Stimulated activated CD8-positive, alpha-beta memory T cell treated with anti-CD3 and anti-CD28 coated beads, Interleukin-4, amount 100 ng/mL, for 1 hour (primary cell): ENCODE data around the gene YOD1.

Experiments used
- DNase-seq, 2 donors: peaks; one replicate each; pipeline ENCODE4 v3.0.0-alpha.2; 2020; ENCODE audit warnings: low read depth in 2 of 2, low spot score in 1 of 2

The YOD1 gene

DNA sequence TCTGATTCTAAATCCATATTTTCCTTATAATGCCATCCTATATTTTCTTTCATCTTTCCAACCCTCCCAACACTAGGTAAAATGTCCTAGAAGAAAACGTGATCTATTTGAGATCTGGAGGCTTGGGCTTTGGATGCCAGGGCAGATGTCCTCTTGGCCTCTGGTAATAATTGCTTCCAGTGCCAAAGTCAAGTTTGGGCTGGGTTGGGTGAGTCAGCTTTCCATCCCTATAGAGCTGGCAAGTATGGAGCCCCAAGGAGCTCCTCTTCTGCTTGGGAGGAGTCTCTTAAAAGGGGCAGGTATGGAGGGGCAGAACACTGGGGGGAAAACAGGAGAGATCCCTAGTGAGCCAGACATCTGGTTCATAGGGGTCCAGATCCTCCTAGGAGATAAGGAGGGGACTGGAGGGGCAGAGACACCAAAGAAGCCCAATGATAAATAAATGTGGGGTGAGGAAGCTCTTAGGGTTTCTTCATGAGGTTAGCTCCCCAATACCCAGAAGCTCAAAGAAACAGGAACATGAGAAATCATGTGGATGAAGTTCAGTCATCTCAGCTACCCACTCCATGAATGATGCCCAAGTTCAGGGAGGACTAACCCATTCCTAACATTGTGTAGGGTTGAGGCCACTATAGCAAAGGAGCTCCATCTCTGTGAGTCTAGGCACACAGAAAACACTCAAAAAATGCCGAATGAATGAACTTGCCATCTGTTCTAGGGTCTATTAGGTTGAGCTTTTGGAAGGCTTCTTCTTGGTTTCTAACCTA lies 21.9 kb downstream of the YOD1 start:
- no peak for DNase-seq

DNA sequence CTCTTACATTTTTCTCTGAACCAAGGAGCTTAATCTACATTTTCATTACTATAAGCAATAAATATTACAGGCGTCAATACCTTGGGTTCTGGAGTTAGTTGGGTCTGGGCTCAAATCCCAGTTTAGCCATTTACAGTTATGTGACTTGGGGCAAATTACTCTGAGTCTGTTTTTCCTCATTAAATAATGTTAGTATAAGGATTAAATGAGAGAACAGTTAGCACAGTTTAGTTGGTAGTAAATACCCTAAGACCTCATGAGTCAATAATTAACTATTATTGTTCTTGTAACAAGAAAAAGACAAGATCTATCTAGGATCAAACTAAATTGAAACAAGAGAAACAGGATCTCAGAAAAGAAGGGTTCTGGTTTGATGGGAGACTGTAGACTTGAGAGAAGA lies 23.1 kb downstream of the YOD1 start:
- DNase-seq: no peak

- DNase-seq: no peak
Measured at GRCh38 chr1:207027206-207027777, 23.7 kb downstream of the YOD1 start.

DNA sequence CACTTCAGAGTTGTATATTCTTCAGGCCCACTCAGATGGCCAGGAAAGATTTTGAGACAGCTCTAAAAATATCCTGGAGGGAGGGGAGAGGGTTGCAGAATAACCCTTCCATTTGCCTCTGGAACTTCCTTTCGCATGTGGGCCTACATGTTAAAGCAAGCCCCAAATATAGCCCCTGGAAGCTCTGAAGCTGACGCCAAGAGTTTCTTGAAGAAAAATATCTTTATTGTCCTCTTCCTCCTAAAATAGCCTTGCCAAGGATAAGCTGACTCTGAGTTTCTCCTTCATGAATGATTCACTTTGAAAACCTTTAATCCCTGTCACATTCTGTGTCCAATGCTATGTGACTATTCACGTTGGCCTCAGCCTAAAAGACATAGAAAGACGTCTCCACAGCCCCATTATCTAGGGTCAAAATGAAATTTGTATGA lies 24.9 kb downstream of the YOD1 start:
- DNase-seq: no peak

DNA sequence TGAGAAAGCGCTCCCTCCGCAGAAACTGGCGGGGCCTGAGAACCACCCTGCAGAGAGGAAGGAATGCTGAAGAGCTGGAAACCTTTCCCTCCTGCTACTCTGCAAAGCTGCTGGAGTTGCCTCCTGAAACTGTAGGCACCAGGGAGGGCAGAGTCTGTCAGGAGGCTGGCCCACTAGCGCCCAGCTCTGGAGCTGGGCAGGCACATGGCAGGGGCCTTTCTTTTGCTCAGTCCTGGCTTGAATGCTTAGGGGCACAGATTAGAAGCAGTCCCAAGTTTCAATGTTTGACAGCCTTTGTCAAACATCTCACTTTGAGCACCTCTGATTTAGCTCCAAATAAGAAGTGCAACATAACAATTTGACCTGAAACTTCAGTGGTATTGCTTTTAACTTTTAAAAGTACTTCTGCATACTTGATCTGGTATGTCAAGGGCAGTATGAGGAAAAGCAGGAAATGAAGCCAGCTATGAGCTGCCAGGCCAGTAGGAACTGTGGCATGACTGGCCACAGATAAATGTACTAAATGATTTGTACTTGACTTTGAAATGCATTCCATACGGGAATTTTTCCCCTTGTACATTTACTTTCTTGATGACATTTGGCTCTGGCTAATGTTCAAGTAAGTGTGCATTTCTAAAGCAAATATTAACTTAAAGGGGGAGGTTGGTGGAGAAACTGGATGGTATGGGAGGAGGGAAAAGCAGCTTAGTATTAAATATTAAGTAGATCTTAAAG lies 25.7 kb downstream of the YOD1 start:
- no peak for DNase-seq

DNA sequence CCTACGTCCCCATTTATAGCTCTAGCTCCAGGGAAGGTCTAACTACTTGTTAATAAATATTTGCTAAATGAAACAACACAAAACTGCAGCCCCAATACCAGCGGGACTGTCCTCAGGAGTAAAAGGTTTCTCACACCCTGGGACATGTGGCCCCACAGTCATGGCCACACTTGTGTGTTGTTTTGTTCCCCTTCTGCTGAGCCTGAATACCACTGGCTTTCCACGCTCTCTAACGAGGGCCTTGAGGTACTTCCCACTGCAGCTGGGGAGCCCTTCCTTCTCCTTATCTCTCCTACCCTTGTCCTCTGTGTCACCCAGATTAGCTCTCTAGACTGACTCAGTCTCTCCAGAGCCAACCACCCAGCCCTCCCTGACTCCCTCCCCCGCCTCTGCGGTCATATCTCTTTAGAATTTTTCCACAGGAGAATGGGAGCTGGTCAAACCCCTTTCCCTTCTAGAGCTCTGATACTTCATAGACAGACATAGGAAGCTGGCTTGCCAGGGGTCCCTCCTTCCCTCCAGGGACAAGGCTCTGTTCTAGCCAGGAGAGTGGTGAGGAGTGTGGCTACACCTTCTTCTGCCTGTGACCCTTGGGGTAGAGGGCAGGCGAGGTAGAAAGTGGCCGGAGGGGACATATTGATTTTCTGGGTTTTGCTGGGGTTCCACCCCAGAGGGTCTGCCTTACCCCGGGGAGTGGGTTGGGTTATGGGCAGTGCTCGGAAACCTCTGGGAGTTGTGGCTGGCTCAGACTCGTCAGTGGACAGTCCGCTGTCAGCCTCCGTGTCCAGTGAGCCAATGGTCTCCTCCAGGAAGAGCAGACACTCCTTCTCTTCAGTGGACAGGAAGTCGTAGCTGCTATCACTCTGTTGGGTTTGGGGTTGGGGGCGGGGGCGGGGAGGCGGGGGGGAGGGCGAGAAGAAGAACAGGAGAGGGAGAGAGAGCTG lies 26.5 kb downstream of the YOD1 start:
- no peak for DNase-seq

- no peak for DNase-seq
Measured at GRCh38 chr1:207022996-207023679, 27.9 kb downstream of the YOD1 start.

DNA sequence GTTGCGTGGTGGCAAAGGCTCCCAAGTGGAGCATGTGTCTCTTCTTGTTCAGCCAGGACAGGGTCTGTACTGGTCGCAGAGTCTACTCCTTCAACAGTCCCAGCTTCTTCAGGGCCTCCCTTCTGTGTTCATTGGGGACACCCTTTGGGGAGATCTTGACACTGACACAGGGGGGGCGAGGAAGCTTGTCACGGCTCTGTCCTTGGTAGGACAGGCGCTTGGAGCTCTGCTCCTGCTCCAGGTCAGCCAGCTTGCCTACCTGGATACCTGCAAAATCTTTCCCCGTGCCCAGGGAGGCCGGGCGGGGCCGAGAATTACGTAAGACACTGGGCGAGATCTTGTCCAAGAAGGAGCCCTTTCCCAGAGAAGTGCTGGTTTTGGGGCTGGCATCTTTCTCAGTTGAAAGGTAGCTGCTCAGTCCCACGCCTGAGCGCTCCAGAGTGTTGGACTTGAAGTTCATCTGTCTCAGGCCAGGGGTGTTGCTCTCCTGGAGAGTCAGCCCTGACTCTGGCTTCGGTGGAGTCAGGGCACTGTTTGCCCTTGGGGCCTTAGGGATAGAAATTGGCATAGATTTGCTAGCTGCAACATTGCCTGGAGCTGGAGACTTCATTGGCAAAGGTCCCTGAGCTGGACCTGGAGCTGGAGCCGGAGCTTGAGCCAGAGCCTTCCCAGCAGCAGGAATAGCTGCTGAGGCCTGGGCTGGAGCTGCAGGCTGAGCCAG lies 29.0 kb downstream of the YOD1 start:
- DNase-seq: no peak

DNA sequence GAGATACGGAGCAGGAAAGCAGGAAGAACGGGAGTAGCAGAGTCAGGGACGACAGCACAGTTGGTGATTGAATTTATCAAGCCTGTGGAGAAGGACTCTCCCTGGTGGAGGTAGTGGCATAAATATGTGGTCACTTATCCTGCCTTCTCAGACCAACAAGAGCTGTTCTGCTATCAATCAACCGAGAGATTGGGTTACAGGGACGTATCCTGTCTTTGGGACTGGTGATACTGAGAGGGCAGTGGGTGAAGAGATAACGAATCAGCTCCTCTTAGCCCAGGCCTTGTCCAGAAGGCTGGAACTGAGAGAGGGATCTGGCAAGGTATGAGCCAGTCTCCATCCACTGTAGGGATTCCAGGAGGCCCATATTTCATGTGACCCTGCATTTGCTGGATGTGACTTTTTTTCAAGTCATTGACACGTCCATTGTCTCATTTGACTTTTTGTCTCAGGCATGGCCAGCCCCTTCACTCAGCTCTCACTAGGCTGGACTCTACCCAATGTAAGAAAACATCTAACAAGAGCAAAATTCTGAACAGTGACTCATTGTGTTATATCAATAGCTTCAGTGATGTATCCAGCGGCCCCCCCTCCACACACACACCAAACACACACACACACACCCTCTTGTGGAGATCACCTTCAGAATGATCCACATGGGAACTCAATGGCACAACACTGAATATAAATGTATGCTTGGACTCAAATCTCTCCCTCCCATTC lies 29.7 kb downstream of the YOD1 start:
- DNase-seq: no peak

- DNase-seq: no peak
Measured at GRCh38 chr1:207020709-207021107, 30.3 kb downstream of the YOD1 start.

GRCh38 chr1:207020065-207020708 lies 30.8 kb downstream of the YOD1 start:
- DNase-seq: no peak

GRCh38 chr1:207019661-207020060 lies 31.3 kb downstream of the YOD1 start:
- DNase-seq: no peak

- DNase-seq: no peak
Measured at GRCh38 chr1:207019161-207019560, 31.8 kb downstream of the YOD1 start.

DNA sequence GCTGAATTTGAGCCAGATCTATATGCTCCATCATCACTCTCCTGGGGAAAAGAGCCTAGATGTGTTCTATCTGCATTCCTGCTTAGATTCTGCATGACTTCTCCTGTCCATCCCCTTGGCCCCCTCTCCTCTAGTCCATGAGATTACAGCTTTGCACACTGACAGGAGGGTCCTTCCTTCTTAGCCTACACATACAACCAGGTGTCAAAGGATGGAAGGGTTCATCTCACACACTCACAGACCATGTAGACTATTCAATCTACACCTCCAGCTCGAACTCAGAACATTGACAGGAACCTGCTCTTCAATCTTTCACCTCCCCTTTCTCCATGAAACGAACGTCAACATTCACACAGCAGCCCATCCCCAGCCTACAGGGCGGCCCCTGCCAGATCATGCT lies 32.3 kb downstream of the YOD1 start:
- no peak for DNase-seq

GRCh38 chr1:207017615-207018559 lies 33.1 kb downstream of the YOD1 start:
- DNase-seq: no peak

DNA sequence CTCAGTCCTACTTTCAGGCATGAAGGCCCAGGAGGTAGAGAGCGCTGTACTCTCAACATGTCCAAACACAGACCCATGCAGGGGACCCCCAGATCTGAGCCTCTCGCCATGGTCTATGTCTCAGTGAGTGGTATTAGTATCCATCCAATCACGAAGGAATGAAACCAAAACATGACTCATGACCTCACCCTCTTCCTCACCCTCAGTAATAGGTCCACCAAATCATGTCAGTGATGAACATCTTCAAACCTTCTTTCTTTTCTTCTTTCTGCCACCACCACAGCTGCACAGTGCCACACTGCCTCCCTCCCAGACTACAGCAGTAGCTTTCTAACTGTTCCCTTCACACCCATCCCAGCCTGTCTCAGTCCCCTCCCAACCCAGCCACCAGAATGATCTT lies 35.2 kb downstream of the YOD1 start:
- no peak for DNase-seq

DNA sequence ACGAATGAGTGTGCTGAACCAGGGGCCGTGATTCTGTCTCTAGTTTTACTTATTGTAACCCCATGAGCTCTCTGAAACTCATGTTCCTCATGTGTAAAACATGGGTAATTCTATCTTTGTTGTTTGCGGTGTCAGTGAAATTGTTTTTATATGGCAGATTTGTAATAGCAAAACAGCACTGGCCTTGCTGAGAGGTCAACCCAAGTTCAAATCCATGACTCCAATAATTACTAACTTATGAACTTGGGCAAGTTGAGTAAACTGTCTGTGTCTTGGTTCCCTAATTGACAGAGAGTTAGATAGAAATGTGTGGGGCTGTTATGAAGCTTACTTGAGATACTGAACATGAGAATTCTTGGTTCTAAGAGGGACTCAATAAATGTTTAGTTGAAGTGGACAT lies 36.3 kb downstream of the YOD1 start:
- DNase-seq: no peak
